HepG2 (cell line): ENCODE data around the gene HIRA. TPM values are rescaled to one million over a fixed set of nuclear protein-coding genes. Genes with fewer than 3 reads are reported as not detected.

Experiments
- ATAC-seq: fragments of 200-7000 bp; cut with Tn5 transposase; 3 replicates; pipeline ENCODE4 v1.9.1; 2020; ENCODE audit warnings: mild to moderate bottlenecking, moderate library complexity
- BruUV-seq: library from RNA; stranded (reverse); fragments of 400-500 nt; replicated peaks from 2 replicates; lab custom pipeline; 2021; lab: Mats Ljungman, UMichigan
- CTCF ChIA-PET: fragments of 300-600 bp; formaldehyde crosslinking; extraction: SDS; loops from one replicate; lab custom pipeline; 2021; ENCODE audit warnings: low total read pairs, inconsistent platforms, low intra/inter-chr PET ratio; lab: Yijun Ruan, JAX
- POLR2A ChIA-PET: fragments of 350-600 bp; sonication (Branson Sonifier 250); formaldehyde crosslinking; loops from one replicate; lab custom pipeline; 2020; ENCODE audit warnings: antibody characterized with exemption, inconsistent platforms; lab: Yijun Ruan, JAX
- DNase-seq: peaks from one replicate; pipeline ENCODE4 v3.0.0-alpha.2; 2015; ENCODE audit warnings: low spot score
- FAIRE-seq: peaks from 3 replicates; lab custom pipeline; 2011; peaks lifted over from hg19 to GRCh38; lab: Jason Lieb, UNC
- H2AFZ ChIP-seq: one replicate; pipeline ENCODE4 v1.6.1; 2011; ENCODE audit warnings: low read length, inconsistent platforms
- H3K27ac ChIP-seq: fragments of 300-600 bp; 3 replicates; pipeline ENCODE4 v1.8.0; 2011; ENCODE audit warnings: mixed run types, mild to moderate bottlenecking, mixed read lengths, low read length, inconsistent platforms; ENCODE audit not compliant: insufficient read depth; ENCODE audit errors: extremely low read length
- H3K27me3 ChIP-seq, 2 experiments: fragments of 200-600 bp in 1 of 2; 2 replicates in 1 of 2; 3 replicates in 1 of 2; pipeline versions ENCODE4 v1.6.0 to v1.8.0; 2011; ENCODE audit warnings: low read length in 2 of 2, mild to moderate bottlenecking in 2 of 2, moderate library complexity in 2 of 2, inconsistent platforms in 1 of 2; ENCODE audit not compliant: insufficient read depth in 2 of 2, control insufficient read depth in 1 of 2
- H3K36me3 ChIP-seq, 2 experiments: fragments of 200-600 bp in 1 of 2; replicated peaks in 1 of 2; 2 replicates in 1 of 2; 3 replicates in 1 of 2; pipeline versions ENCODE4 v1.5.1 to v1.8.0; 2011; ENCODE audit warnings: low read length in 2 of 2, inconsistent platforms in 1 of 2; ENCODE audit not compliant: insufficient read depth in 2 of 2, control insufficient read depth in 1 of 2
- H3K4me1 ChIP-seq: 2 replicates; pipeline ENCODE4 v1.5.1; 2012; ENCODE audit warnings: low read length, inconsistent platforms; ENCODE audit not compliant: insufficient read depth
- H3K4me2 ChIP-seq: 2 replicates; pipeline ENCODE4 v1.6.0; 2011; ENCODE audit warnings: low read depth, low read length, inconsistent platforms
- H3K4me3 ChIP-seq, 3 experiments: fragments of 200-600 bp in 1 of 3; sonication (generic), shearing (Covaris generic) in 1 of 3; replicated peaks in 1 of 3; 2 replicates each; pipeline ENCODE4 v1.5.1; 2011 to 2016; ENCODE audit warnings: low read length in 3 of 3, inconsistent platforms in 2 of 3, low read depth in 2 of 3, mild to moderate bottlenecking in 2 of 3, control low read depth in 1 of 3, mixed read lengths in 1 of 3; ENCODE audit not compliant: insufficient read depth in 1 of 3
- H3K79me2 ChIP-seq: one replicate; pipeline ENCODE4 v1.6.1; 2011; ENCODE audit warnings: low read length, inconsistent platforms; ENCODE audit not compliant: insufficient read depth
- H3K9ac ChIP-seq: 2 replicates; pipeline ENCODE4 v1.6.0; 2011; ENCODE audit warnings: mild to moderate bottlenecking, low read depth, low read length, inconsistent platforms; ENCODE audit not compliant: insufficient read depth
- H3K9me3 ChIP-seq: 2 replicates; pipeline ENCODE4 v1.5.1; 2012; ENCODE audit warnings: mild to moderate bottlenecking, low read length
- H4K20me1 ChIP-seq: 2 replicates; pipeline ENCODE4 v1.6.0; 2011; ENCODE audit warnings: inconsistent platforms, mild to moderate bottlenecking, low read length, moderate library complexity; ENCODE audit not compliant: insufficient read depth
- ARNT2 ChIP-seq: sonication (generic); formaldehyde crosslinking; IDR thresholded peaks from 2 replicates; pipeline ENCODE4 v1.8.0; 2022; ENCODE audit warnings: mild to moderate bottlenecking, low read depth, missing genetic modification reagents, moderate library complexity
- EP300 ChIP-seq, 3 experiments: sonication (generic) in 1 of 3; formaldehyde crosslinking in 1 of 3; IDR thresholded peaks; 2 replicates each; pipeline versions ENCODE4 v1.5.1 to v1.6.1; 2011 to 2020; ENCODE audit warnings: low read depth in 2 of 3, low read length in 2 of 3, borderline replicate concordance in 1 of 3, improper control_type of control experiment in 1 of 3, mild to moderate bottlenecking in 1 of 3, missing genetic modification reagents in 1 of 3, moderate library complexity in 1 of 3
- GFI1 ChIP-seq: sonication (generic); formaldehyde crosslinking; IDR thresholded peaks from 2 replicates; pipeline ENCODE4 v1.5.0; 2020; ENCODE audit warnings: missing genetic modification reagents, mild to moderate bottlenecking, borderline replicate concordance
- NFRKB ChIP-seq: fragments of 450-650 bp; IDR thresholded peaks from 2 replicates; pipeline ENCODE4 v1.6.1; 2017
- NR2F1 ChIP-seq, 2 experiments: fragments of 450-650 bp in 1 of 2; formaldehyde crosslinking in 1 of 2; IDR thresholded peaks; 2 replicates each; pipeline versions ENCODE4 v1.5.0 to v1.6.1; 2016 to 2020; ENCODE audit warnings: mild to moderate bottlenecking in 1 of 2, missing compliant biosample characterization in 1 of 2, missing genetic modification reagents in 1 of 2, moderate library complexity in 1 of 2
- PHF8 ChIP-seq: sonication (generic); formaldehyde crosslinking; IDR thresholded peaks from 2 replicates; pipeline ENCODE4 v1.5.0; 2020; ENCODE audit warnings: missing genetic modification reagents
- SIN3A ChIP-seq: IDR thresholded peaks from 2 replicates; pipeline ENCODE4 v1.6.1; 2011; ENCODE audit warnings: low read depth, mild to moderate bottlenecking, control low read depth, low read length, borderline replicate concordance
- YEATS4 ChIP-seq: sonication (generic); formaldehyde crosslinking; IDR thresholded peaks from 2 replicates; pipeline ENCODE4 v1.4.0; 2020; ENCODE audit warnings: missing genetic modification reagents, borderline replicate concordance
- ZFP37 ChIP-seq: sonication (generic); formaldehyde crosslinking; IDR thresholded peaks from 2 replicates; pipeline ENCODE4 v1.4.0; 2020; ENCODE audit warnings: missing genetic modification reagents, borderline replicate concordance
- ZFP90 ChIP-seq: sonication (generic); formaldehyde crosslinking; IDR thresholded peaks from 2 replicates; pipeline ENCODE4 v1.8.0; 2022; ENCODE audit warnings: missing genetic modification reagents, mild to moderate bottlenecking, inconsistent platforms, borderline replicate concordance
- ZNF121 ChIP-seq: sonication (generic); formaldehyde crosslinking; IDR thresholded peaks from 2 replicates; pipeline ENCODE4 v1.5.0; 2020; ENCODE audit warnings: mild to moderate bottlenecking, missing genetic modification reagents
- ZNF350 ChIP-seq: sonication (generic); formaldehyde crosslinking; IDR thresholded peaks from 2 replicates; pipeline ENCODE4 v1.4.0; 2020; ENCODE audit warnings: mild to moderate bottlenecking, low read depth, missing genetic modification reagents, borderline replicate concordance
- ZNF496 ChIP-seq: sonication (generic); formaldehyde crosslinking; IDR thresholded peaks from 2 replicates; pipeline ENCODE4 v1.8.1; 2023; ENCODE audit warnings: mild to moderate bottlenecking, moderate library complexity, missing genetic modification reagents; ENCODE audit not compliant: insufficient replicate concordance
- ZNF7 ChIP-seq: IDR thresholded peaks from 2 replicates; pipeline ENCODE4 v1.6.1; 2016; ENCODE audit warnings: missing biosample characterization, missing genetic modification reagents
- ZSCAN30 ChIP-seq: sonication (generic); formaldehyde crosslinking; IDR thresholded peaks from 2 replicates; pipeline ENCODE4 v1.5.0; 2020; ENCODE audit warnings: mild to moderate bottlenecking, missing genetic modification reagents
- WGBS: methylation state at CpG from one replicate; pipeline ENCODE4 v1.1.6; 2017; ENCODE audit warnings: low lambda C conversion rate; 5-methylcytosine and 5-hydroxymethylcytosine counted together
- in situ Hi-C: cut with HindIII; loops from 2 replicates; pipeline ENCODE4 v1.10.0; 2017; ENCODE audit warnings: low pct_unique_long_range_greater_than_20kb; ENCODE audit not compliant: extremely low pct_ligation_motif_present
- intact Hi-C: fragments of 100-400 bp; cut with micrococcal nuclease; formaldehyde crosslinking; loops from one replicate; pipeline ENCODE4 v1.10.0; 2022; ENCODE audit not compliant: unreplicated experiment
- polyA plus RNA-seq, 8 experiments: library from polyadenylated mRNA; depleted of rRNA in 3 of 8; stranded (reverse) in 7 of 8; unstranded in 1 of 8; fragments of >200 nt; fragmentation: Illumina TruSeq in 4 of 8; extraction: Trizol in 4 of 8; gene quantifications; 2 replicates each; pipeline versions ENCODE4 v1.2.1 to v1.2.3, GENCODE V29; 2011 to 2016; ENCODE audit warnings: low read depth in 4 of 8, missing spikeins in 1 of 8, mixed read lengths in 1 of 8; ENCODE audit not compliant: insufficient read depth in 1 of 8
- total RNA-seq, 5 experiments: library from RNA; depleted of rRNA; stranded (reverse); fragments of >200 nt; fragmentation: Illumina TruSeq; extraction: Trizol; gene quantifications; 2 replicates each; pipeline ENCODE4 v1.2.3, GENCODE V29; 2016; ENCODE audit warnings: low read depth in 1 of 5
- TF ChIP-seq, protein P1 (sequence below): sonication (generic); formaldehyde crosslinking; IDR thresholded peaks from one replicate; pipeline ENCODE4 v1.5.1; 2020; ENCODE audit warnings: mild to moderate bottlenecking, missing genetic modification reagents; ENCODE audit errors: not compliant biosample characterization
- TF ChIP-seq, protein P2 (sequence below): sonication (generic); formaldehyde crosslinking; IDR thresholded peaks from 2 replicates; pipeline ENCODE4 v1.4.0; 2020; ENCODE audit warnings: missing genetic modification reagents

HIRA gene
- total and polyA plus RNA-seq, 2 of the 13 experiments (the other 11 are each of a cell fraction or from before 2014, with no cell fraction given): 21.5 to 29.2 TPM

DNA sequence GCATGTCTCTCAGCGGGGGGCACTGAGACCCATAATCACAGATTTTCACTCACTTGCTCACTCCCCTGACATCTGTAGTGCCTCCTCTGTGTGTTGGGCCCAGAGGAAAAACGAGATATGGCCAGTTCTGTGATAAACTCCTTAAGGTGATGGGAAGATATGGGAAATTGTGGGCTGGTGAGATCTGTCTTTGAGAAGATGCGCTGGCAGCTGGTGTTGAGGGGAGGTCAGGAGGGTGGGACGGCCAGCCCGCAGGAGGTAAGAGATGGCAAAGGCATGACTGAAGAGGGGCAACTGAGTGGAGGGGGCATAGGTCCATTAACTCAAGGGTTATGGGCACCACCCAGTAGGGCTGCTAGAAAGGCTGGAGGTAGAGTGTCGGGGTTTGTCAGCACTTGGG is 79.9 kb downstream of the HIRA start:
- WGBS: 94% methylated on average over 6 of the region's 6 CpGs
- ChIA-PET CTCF (no interaction called here), POLR2A (no interaction called here)
- FAIRE-seq (no peak), DNase-seq (no peak), ATAC-seq (no peak)
- Histone ChIP-seq H3K36me3 (peaks cover 37 to 87% of the 10 kb centered on the region in 2 experiments), H4K20me1 (no peaks in the 10 kb centered on the region), H3K4me1 (no peaks in the 10 kb centered on the region), H3K79me2 (no peaks in the 10 kb centered on the region), H2AFZ (no peak overlapping the region), H3K4me3 (no peak overlapping the region), H3K9ac (no peak overlapping the region), H3K4me2 (no peak overlapping the region), H3K27ac (no peak overlapping the region), H3K9me3 (no peaks in the 10 kb centered on the region), H3K27me3 (no peaks in the 10 kb centered on the region)
- BruUV-seq: no TSS peak
- no peak for TF ChIP-seq GFI1 (CRISPR knock-in tag)
- TF ChIP-seq, protein P1, sequence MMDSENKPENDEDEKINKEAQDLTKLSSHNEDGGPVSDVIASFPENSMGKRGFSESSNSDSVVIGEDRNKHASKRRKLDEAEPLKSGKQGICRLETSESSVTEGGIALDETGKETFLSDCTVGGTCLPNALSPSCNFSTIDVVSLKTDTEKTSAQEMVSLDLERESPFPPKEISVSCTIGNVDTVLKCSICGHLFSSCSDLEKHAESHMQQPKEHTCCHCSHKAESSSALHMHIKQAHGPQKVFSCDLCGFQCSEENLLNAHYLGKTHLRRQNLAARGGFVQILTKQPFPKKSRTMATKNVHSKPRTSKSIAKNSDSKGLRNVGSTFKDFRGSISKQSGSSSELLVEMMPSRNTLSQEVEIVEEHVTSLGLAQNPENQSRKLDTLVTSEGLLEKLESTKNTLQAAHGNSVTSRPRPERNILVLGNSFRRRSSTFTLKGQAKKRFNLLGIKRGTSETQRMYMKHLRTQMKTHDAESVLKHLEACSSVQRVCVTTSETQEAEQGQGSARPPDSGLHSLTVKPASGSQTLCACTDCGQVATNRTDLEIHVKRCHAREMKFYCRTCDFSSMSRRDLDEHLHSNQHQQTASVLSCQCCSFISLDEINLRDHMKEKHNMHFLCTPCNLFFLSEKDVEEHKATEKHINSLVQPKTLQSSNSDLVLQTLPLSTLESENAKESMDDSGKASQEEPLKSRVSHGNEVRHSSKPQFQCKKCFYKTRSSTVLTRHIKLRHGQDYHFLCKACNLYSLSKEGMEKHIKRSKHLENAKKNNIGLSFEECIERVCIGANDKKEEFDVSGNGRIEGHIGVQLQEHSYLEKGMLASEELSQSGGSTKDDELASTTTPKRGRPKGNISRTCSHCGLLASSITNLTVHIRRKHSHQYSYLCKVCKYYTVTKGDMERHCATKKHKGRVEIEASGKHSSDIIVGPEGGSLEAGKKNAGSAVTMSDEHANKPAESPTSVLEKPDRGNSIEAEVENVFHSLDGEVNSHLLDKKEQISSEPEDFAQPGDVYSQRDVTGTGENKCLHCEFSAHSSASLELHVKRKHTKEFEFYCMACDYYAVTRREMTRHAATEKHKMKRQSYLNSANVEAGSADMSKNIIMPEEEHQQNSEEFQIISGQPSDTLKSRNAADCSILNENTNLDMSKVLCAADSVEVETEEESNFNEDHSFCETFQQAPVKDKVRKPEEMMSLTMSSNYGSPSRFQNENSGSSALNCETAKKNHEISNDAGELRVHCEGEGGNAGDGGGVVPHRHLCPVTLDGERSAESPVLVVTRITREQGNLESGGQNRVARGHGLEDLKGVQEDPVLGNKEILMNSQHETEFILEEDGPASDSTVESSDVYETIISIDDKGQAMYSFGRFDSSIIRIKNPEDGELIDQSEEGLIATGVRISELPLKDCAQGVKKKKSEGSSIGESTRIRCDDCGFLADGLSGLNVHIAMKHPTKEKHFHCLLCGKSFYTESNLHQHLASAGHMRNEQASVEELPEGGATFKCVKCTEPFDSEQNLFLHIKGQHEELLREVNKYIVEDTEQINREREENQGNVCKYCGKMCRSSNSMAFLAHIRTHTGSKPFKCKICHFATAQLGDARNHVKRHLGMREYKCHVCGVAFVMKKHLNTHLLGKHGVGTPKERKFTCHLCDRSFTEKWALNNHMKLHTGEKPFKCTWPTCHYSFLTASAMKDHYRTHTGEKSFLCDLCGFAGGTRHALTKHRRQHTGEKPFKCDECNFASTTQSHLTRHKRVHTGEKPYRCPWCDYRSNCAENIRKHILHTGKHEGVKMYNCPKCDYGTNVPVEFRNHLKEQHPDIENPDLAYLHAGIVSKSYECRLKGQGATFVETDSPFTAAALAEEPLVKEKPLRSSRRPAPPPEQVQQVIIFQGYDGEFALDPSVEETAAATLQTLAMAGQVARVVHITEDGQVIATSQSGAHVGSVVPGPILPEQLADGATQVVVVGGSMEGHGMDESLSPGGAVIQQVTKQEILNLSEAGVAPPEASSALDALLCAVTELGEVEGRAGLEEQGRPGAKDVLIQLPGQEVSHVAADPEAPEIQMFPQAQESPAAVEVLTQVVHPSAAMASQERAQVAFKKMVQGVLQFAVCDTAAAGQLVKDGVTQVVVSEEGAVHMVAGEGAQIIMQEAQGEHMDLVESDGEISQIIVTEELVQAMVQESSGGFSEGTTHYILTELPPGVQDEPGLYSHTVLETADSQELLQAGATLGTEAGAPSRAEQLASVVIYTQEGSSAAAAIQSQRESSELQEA: no peak
- no peak for TF ChIP-seq ARNT2
- TF ChIP-seq, protein P2, sequence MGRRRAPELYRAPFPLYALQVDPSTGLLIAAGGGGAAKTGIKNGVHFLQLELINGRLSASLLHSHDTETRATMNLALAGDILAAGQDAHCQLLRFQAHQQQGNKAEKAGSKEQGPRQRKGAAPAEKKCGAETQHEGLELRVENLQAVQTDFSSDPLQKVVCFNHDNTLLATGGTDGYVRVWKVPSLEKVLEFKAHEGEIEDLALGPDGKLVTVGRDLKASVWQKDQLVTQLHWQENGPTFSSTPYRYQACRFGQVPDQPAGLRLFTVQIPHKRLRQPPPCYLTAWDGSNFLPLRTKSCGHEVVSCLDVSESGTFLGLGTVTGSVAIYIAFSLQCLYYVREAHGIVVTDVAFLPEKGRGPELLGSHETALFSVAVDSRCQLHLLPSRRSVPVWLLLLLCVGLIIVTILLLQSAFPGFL (CRISPR knock-in tag): no peak
- TF ChIP-seq YEATS4: no peak
- no peak for TF ChIP-seq ZNF350 (CRISPR knock-in tag)
- no peak for TF ChIP-seq ZNF7 (CRISPR knock-in tag)
- no peak for TF ChIP-seq ZNF496 (CRISPR knock-in tag)
- TF ChIP-seq EP300 (IDR thresholded peaks at IDR 0.05; ENCODE audit: low read depth in 2 of 2, low read length in 2 of 2): no peak
- TF ChIP-seq EP300 (CRISPR knock-in tag; IDR thresholded peaks at IDR 0.05; ENCODE audit: borderline replicate concordance): no peak
- no peak for TF ChIP-seq ZFP37 (CRISPR knock-in tag)
- TF ChIP-seq SIN3A: no peak
- no peak for TF ChIP-seq NFRKB
- TF ChIP-seq ZNF121 (CRISPR knock-in tag): no peak
- TF ChIP-seq ZSCAN30 (CRISPR knock-in tag): no peak
- no peak for TF ChIP-seq PHF8 (CRISPR knock-in tag)
- no peak for TF ChIP-seq NR2F1 (CRISPR knock-in tag; IDR thresholded peaks at IDR 0.05)
- TF ChIP-seq ZFP90 (CRISPR knock-in tag): no peak
- intact Hi-C loops: no loop called here
- in situ Hi-C loops: no loop called here
